Epithelial cell of proximal tubule (primary cell): ENCODE results near the gene VIPR1. TPM values are rescaled to one million over a fixed set of nuclear protein-coding genes. Genes with fewer than 3 reads are reported as not detected.
"Not testable (repeated sequence)": the region's sequence is repeated elsewhere in the genome, so short reads cannot be mapped to it uniquely, and the experiment has no call there.

Experiments
- DNase-seq: peaks from one replicate; pipeline ENCODE4 v3.0.0-alpha.2; 2011; ENCODE audit warnings: low read depth
- H3K4me3 ChIP-seq: 2 replicates; pipeline ENCODE4 v1.5.1; 2011; ENCODE audit warnings: low read depth, mild to moderate bottlenecking, low read length
- total RNA-seq: library from RNA; depleted of rRNA; stranded (reverse); fragments of >200 nt; gene quantifications from 2 replicates; pipeline ENCODE4 v1.2.3, GENCODE V29; 2015
- TF ChIP-seq, protein P1 (sequence below): conservative IDR thresholded peaks from 2 replicates; pipeline ENCODE4 v1.5.1; 2012; ENCODE audit warnings: low read depth, mild to moderate bottlenecking, low read length

The VIPR1 gene
- total RNA-seq, 1 donor from 2014 or later = not detected

DNA sequence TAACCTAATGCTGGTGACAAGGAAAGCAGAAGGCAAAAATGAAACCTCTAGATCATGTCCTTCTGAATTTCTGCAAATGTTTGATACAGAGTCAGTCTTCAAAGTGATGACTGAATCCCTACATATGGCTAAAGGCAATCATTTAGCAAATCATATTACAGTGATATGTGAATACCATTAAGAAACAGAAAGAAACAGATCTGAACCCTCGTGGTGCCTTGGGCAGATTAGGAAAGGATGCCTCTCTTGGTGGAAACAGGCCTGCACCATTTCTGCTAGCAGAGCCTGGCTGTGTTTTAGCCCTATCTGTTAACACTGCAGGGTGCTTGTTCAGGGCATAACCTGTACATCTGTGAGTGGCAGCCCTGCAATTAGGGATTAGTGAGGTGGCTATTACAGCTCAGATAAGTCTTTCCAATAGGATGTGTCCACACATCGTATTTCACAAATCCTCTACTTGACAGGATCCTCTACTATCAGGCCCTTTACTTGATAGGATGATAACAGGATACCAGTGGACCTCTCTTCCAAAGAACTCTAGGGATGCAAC, 67.2 kb downstream of the VIPR1 start:
- TF ChIP-seq, protein P1, sequence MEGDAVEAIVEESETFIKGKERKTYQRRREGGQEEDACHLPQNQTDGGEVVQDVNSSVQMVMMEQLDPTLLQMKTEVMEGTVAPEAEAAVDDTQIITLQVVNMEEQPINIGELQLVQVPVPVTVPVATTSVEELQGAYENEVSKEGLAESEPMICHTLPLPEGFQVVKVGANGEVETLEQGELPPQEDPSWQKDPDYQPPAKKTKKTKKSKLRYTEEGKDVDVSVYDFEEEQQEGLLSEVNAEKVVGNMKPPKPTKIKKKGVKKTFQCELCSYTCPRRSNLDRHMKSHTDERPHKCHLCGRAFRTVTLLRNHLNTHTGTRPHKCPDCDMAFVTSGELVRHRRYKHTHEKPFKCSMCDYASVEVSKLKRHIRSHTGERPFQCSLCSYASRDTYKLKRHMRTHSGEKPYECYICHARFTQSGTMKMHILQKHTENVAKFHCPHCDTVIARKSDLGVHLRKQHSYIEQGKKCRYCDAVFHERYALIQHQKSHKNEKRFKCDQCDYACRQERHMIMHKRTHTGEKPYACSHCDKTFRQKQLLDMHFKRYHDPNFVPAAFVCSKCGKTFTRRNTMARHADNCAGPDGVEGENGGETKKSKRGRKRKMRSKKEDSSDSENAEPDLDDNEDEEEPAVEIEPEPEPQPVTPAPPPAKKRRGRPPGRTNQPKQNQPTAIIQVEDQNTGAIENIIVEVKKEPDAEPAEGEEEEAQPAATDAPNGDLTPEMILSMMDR = no peak
- no peak overlapping the region for H3K4me3 ChIP-seq
- no peak for DNase-seq

DNA sequence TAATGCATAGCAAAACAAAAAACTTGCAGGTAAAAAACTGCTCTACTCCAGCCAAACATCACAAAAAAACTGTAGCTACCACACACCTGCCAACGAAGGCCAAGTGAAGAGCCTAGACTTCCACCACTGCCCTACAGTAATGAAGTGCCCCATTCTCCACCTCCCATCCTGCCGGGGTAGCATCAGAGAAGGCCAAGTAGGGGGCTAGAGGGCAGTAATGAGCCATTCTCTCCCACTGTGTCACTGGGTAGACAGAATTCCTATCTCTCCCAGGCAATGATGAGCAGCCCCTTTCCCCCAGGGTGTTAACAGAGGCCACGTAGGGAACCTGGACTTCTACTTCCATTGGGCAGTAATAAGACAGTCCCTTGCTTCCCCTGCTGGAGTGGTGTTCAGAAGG, 69.8 kb downstream of the VIPR1 start:
- TF ChIP-seq, protein P1 = peak; percentile 77
- H3K4me3 ChIP-seq = no peak overlapping the region
- DNase-seq = no peak

DNA sequence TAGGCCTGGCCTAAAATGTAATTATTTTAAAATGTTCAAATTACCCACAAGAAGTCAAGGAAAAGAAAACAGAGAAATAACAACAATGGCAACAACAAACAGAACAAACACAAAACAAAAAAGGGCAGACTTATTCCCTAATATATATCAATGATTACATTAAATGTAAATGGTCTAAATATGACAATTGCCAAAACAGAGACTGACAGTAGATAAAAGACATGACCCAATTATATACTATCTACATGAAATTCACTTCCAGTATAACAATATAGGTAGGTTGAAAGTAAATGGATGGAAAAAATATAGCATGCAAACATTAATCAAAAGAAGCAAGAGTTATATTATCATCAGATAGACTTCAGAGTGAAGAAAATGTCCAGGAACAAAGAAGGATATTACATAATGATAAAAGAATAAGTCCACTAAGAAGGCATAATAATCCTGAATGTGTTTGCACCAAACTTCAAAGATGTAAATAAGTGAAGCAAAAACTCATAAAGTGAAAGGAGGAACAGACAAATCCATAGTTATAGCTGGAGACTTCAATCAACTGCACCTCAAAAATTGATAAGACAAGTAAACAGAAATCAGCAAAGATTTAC, 72.8 kb downstream of the VIPR1 start:
- H3K4me3 ChIP-seq = no peak overlapping the region
- no peak for DNase-seq
- TF ChIP-seq, protein P1 = no peak

DNA sequence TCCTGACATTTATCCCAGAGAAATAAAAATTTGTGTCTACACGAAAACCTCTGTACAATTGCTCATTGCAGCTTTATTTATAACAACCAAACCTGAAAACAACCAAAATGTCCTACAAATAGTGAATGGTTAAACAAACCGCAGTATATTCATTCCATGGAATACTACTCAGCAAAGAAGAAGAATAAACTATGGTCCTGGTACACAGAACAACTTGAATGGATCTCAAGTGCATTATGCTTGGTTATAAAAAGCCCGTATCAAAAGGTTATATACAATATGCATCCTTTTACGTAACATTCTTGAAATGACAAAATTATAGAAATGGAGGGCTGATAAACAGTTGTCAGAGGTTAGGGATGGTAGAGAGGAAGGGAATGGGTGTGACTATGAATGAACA, 75.6 kb downstream of the VIPR1 start:
- DNase-seq = no peak
- TF ChIP-seq, protein P1 = no peak
- H3K4me3 ChIP-seq = no peak overlapping the region

DNA sequence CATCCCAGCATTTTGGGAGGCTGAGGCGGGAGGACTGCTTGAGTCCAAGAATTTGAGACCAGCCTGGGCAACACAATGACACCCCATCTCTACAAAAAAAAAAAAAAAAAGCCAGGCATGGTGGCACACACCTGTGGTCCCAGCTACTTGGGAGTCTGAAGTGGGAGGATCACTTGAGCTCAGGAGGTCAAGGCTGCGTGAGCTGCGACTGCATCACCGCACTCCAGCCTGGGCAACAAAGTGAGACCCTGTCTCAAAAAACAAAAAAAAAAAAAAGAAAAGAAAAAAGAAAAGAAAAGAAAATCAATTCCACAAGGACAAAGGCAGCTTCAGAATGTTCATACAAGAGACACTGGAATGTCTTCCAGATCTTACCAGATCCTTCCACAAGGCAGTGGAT, 76.9 kb downstream of the VIPR1 start:
- not testable (repeated sequence) for H3K4me3 ChIP-seq, DNase-seq

DNA sequence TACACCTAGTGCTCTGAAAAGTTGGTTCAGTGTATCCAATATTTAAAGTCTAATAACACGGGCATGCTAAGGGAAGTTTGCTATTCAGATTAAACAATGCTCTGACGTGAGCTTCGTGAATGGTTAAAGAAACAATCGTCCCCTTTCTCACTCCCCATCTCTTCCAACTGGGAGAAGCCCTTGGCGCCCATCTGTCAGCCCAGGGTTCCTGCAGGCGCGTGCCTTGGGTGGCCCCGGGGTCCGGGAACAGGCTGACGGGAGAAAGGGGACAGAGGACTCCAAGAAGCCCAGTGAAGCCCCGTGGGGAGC, 78.9 kb downstream of the VIPR1 start:
- peak overlapping the region; percentile 96 for H3K4me3 ChIP-seq
- TF ChIP-seq, protein P1 = no peak
- DNase-seq = no peak

DNA sequence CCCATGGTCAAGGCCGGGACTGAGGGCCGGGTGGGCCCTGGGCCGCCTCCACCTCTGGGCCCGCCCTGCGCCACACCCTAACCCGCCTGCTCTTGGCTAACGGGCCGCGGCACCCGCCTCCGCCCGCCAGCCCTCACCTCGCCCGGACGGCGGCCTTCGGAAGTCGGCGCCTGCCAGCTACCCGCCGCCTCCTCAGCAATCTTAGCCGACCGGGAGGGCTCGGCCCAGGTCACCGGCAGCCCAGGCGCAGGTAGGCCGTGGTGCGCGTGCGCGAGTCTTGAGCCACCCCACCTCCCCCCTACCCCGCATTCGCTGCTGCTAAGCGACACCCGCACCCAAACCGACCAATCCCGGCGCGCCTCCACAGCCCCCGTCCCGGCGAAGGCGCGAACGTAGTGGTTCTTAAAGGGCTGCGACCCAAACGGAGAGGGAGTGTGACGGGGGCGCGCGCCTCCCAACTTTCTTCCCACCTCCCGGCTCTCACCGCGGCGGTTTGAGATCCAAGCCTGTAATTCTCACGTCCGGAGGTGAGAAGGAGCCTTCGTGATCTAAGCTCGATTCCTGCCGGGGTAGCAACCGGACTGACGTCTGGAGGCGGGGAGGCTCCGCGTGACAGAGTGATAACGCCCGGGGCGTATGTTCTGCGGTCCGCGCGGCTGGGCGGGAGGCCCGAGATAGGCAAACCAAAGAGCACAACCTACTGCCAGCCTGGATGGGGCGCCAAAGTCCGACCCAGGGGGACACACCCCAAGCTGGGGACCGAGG, 79.4 kb downstream of the VIPR1 start, which contains the start of gene SEC22C:
SEC22C (minus strand) TSS at position 259 of the 765 bp plus-strand sequence. CDS start 12,921 bp downstream, outside the sequence.
- TF ChIP-seq, protein P1 = peak; percentile 21
- H3K4me3 ChIP-seq = peak within 1 kb of the TSS; percentile 96
- peak; percentile 46 for DNase-seq
